Liver (tissue), 9 donors: ENCODE measurements around the gene OR52I1. TPM values are rescaled to one million over a fixed set of nuclear protein-coding genes. Genes with fewer than 3 reads are reported as not detected.

Experiments used
- DNase-seq: peaks from one replicate; pipeline ENCODE4 v3.0.0-alpha.2; 2017; ENCODE audit warnings: low spot score
- H3K27ac ChIP-seq, 2 donors: one replicate each; pipeline ENCODE4 v1.7.0; 2013; ENCODE audit warnings: inconsistent platforms in 2 of 2, low read length in 2 of 2, control low read depth in 1 of 2, low read depth in 1 of 2, mild to moderate bottlenecking in 1 of 2
- H3K27me3 ChIP-seq, 4 donors: one replicate each; pipeline versions ENCODE4 v1.6.1 to v1.7.0; 2013; ENCODE audit warnings: low read length in 3 of 4, inconsistent platforms in 1 of 4, mild to moderate bottlenecking in 1 of 4, moderate library complexity in 1 of 4; ENCODE audit not compliant: control insufficient read depth in 4 of 4, insufficient read depth in 4 of 4
- H3K36me3 ChIP-seq, 4 donors: one replicate each; pipeline versions ENCODE4 v1.6.1 to v1.7.0; 2013; ENCODE audit warnings: low read length in 3 of 4, mild to moderate bottlenecking in 3 of 4, low read depth in 1 of 4, moderate library complexity in 1 of 4; ENCODE audit not compliant: control insufficient read depth in 4 of 4, insufficient read depth in 3 of 4
- H3K4me1 ChIP-seq, 4 donors: one replicate each; pipeline versions ENCODE4 v1.6.1 to v1.7.0; 2013; ENCODE audit warnings: low read length in 3 of 4, mild to moderate bottlenecking in 3 of 4, moderate library complexity in 1 of 4; ENCODE audit not compliant: control insufficient read depth in 4 of 4, insufficient read depth in 4 of 4
- H3K4me3 ChIP-seq, 3 donors: one replicate each; pipeline versions ENCODE4 v1.6.1 to v1.7.0; 2013; ENCODE audit warnings: low read length in 3 of 3, control low read depth in 1 of 3, low read depth in 1 of 3, mild to moderate bottlenecking in 1 of 3
- H3K9ac ChIP-seq, 2 donors: one replicate each; pipeline ENCODE4 v1.7.0; 2013; ENCODE audit warnings: low read length in 2 of 2, mild to moderate bottlenecking in 2 of 2, moderate library complexity in 2 of 2, control low read depth in 1 of 2, low read depth in 1 of 2
- H3K9me3 ChIP-seq, 4 donors: one replicate each; pipeline versions ENCODE4 v1.6.1 to v1.7.0; 2013; ENCODE audit warnings: low read length in 3 of 4; ENCODE audit not compliant: control insufficient read depth in 4 of 4
- CTCF ChIP-seq: fragments of 150-350 bp; IDR thresholded peaks from 2 replicates; pipeline ENCODE4 v1.5.1; 2017; ENCODE audit warnings: improper control_type of control experiment, low read depth, low read length; ENCODE audit not compliant: missing input control
- EGR1 ChIP-seq, 2 donors: IDR thresholded peaks; 2 replicates each; pipeline ENCODE4 v1.6.1; 2016 to 2018; ENCODE audit warnings: antibody characterized with exemption in 2 of 2, low read depth in 2 of 2
- FOXA1 ChIP-seq: IDR thresholded peaks from 2 replicates; pipeline ENCODE4 v1.6.1; 2016; ENCODE audit warnings: antibody characterized with exemption
- FOXA2 ChIP-seq: IDR thresholded peaks from 2 replicates; pipeline ENCODE4 v1.6.1; 2016; ENCODE audit warnings: antibody characterized with exemption
- HNF4A ChIP-seq, 2 donors: conservative IDR thresholded peaks; 2 replicates each; pipeline ENCODE4 v1.6.1; 2016; ENCODE audit warnings: antibody characterized with exemption in 2 of 2, mild to moderate bottlenecking in 2 of 2
- JUND ChIP-seq, 2 donors: IDR thresholded peaks; 2 replicates each; pipeline ENCODE4 v1.6.1; 2016; ENCODE audit warnings: antibody characterized with exemption in 2 of 2
- RAD21 ChIP-seq, 2 donors: IDR thresholded peaks; 2 replicates each; pipeline ENCODE4 v1.6.1; 2016; ENCODE audit warnings: antibody characterized with exemption in 2 of 2, mild to moderate bottlenecking in 2 of 2
- RXRA ChIP-seq, 2 donors: IDR thresholded peaks; 2 replicates each; pipeline ENCODE4 v1.6.1; 2017 to 2018; ENCODE audit warnings: antibody characterized with exemption in 2 of 2, mild to moderate bottlenecking in 1 of 2
- SP1 ChIP-seq: IDR thresholded peaks from 2 replicates; pipeline ENCODE4 v1.6.1; 2018; ENCODE audit warnings: antibody characterized with exemption, mild to moderate bottlenecking
- TAF1 ChIP-seq: conservative IDR thresholded peaks from 2 replicates; pipeline ENCODE4 v1.6.1; 2016; ENCODE audit warnings: antibody characterized with exemption, mild to moderate bottlenecking
- ZBTB33 ChIP-seq: IDR thresholded peaks from 2 replicates; pipeline ENCODE4 v1.6.1; 2016; ENCODE audit warnings: antibody characterized with exemption
- WGBS: extraction: QIAGEN DNeasy Blood & Tissue Kit; methylation state at CpG from one replicate; pipeline ENCODE4 v1.1.7; 2013; 5-methylcytosine and 5-hydroxymethylcytosine counted together
- polyA plus RNA-seq, 2 donors: library from polyadenylated mRNA; stranded (reverse) in 1 of 2; unstranded in 1 of 2; fragments of 200-250 nt in 1 of 2; fragments of >200 nt in 1 of 2; fragmentation: Nextera tagmentation in 1 of 2; extraction: Ambion mirVana in 1 of 2; gene quantifications; one replicate each; pipeline versions ENCODE4 v1.2.1 to v1.2.3, GENCODE V29; 2013 to 2015
- total RNA-seq, 2 donors: library from RNA; depleted of rRNA; stranded (reverse); fragments of >200 nt; gene quantifications; one replicate each; pipeline ENCODE4 v1.2.3, GENCODE V29; 2014
- TF ChIP-seq, protein P1 (sequence below): IDR thresholded peaks from 2 replicates; pipeline ENCODE4 v1.6.1; 2016; ENCODE audit warnings: antibody characterized with exemption, mild to moderate bottlenecking
- TF ChIP-seq, protein P2 (sequence below): IDR thresholded peaks from 2 replicates; pipeline ENCODE4 v1.6.1; 2016; ENCODE audit warnings: antibody characterized with exemption
- donor health status: healthy.
- donor health status: healthy.
- donor health status: healthy.
- donor health status: healthy.
- donor health status: healthy.

Gene OR52I1
- total and polyA plus RNA-seq, 4 donors: not detected

DNA sequence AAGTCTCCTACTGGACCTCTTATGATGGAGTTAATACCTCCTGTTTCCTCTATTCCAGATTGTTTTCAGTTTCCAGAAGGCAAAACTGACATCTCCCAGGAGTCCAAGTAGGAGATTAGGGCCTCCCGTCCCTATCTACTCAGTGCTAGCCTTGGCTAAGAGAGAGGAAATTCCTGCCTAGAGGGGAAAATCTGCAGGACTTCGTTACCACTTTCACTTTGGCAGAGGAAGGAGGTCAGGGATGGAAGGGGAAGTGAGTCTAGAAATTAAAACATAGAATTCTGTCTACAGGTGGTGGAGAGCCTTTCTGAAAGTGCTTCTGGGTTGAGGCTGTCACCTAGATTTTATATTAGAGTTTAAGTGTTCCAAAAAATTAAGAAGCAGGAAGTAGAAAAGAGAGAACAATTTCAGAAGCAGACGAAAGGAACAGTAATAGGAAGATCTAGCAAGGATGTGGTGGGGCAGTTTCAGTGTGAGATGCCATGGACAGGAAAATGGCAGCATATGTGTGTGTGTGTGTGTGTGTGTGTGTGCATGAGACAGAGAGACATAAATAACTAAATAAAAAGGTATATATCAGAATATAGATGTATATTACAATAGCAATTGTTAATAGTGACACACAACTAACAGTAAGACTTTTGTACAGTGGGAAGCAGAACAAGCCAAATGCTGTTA is 16.6 kb downstream of the OR52I1 start:
- no peaks in the 10 kb centered on the region for H3K36me3 ChIP-seq
- H3K4me1 ChIP-seq: peaks cover 0 to 12% (median 4%) of the 10 kb centered on the region in 4 donors
- no peaks in the 10 kb centered on the region for H3K27me3 ChIP-seq
- no peak for DNase-seq
- no peak for TF ChIP-seq FOXA1
- no peak for TF ChIP-seq CTCF
- TF ChIP-seq JUND (IDR thresholded peaks at IDR 0.05): no peak
- TF ChIP-seq SP1: no peak
- no peak for TF ChIP-seq RAD21 (IDR thresholded peaks at IDR 0.05)
- TF ChIP-seq ZBTB33: no peak
- TF ChIP-seq FOXA2: no peak
- TF ChIP-seq, protein P1, sequence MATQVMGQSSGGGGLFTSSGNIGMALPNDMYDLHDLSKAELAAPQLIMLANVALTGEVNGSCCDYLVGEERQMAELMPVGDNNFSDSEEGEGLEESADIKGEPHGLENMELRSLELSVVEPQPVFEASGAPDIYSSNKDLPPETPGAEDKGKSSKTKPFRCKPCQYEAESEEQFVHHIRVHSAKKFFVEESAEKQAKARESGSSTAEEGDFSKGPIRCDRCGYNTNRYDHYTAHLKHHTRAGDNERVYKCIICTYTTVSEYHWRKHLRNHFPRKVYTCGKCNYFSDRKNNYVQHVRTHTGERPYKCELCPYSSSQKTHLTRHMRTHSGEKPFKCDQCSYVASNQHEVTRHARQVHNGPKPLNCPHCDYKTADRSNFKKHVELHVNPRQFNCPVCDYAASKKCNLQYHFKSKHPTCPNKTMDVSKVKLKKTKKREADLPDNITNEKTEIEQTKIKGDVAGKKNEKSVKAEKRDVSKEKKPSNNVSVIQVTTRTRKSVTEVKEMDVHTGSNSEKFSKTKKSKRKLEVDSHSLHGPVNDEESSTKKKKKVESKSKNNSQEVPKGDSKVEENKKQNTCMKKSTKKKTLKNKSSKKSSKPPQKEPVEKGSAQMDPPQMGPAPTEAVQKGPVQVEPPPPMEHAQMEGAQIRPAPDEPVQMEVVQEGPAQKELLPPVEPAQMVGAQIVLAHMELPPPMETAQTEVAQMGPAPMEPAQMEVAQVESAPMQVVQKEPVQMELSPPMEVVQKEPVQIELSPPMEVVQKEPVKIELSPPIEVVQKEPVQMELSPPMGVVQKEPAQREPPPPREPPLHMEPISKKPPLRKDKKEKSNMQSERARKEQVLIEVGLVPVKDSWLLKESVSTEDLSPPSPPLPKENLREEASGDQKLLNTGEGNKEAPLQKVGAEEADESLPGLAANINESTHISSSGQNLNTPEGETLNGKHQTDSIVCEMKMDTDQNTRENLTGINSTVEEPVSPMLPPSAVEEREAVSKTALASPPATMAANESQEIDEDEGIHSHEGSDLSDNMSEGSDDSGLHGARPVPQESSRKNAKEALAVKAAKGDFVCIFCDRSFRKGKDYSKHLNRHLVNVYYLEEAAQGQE: no peak
- TF ChIP-seq HNF4A (conservative IDR thresholded peaks at IDR 0.05): no peak
- no peak for TF ChIP-seq TAF1
- TF ChIP-seq, protein P2, sequence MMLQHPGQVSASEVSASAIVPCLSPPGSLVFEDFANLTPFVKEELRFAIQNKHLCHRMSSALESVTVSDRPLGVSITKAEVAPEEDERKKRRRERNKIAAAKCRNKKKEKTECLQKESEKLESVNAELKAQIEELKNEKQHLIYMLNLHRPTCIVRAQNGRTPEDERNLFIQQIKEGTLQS: no peak
- no peak for TF ChIP-seq EGR1 (IDR thresholded peaks at IDR 0.05; ENCODE audit: low read depth in 2 of 2)
- no peaks in the 10 kb centered on the region for H3K9me3 ChIP-seq
- no peak overlapping the region for H3K4me3 ChIP-seq
- no peak overlapping the region for H3K9ac ChIP-seq
- 55% methylated on average over 3 of the region's 3 CpGs for WGBS
- H3K27ac ChIP-seq: no peak overlapping the region

GRCh38 chr11:4611986-4612385 is 18.1 kb downstream of the OR52I1 start:
- 90% methylated on average over 2 of the region's 2 CpGs for WGBS

More at GRCh38 chr11:4611986-4612385, 18.1 kb downstream of the OR52I1 start:
- no peak for TF ChIP-seq FOXA1
- TF ChIP-seq HNF4A (conservative IDR thresholded peaks at IDR 0.05): no peak
- no peak for TF ChIP-seq FOXA2
- TF ChIP-seq EGR1 (IDR thresholded peaks at IDR 0.05; ENCODE audit: low read depth in 2 of 2): no peak
- TF ChIP-seq, protein P1: no peak
- TF ChIP-seq RAD21 (IDR thresholded peaks at IDR 0.05): no peak
- TF ChIP-seq RXRA (IDR thresholded peaks at IDR 0.05): no peak
- Histone ChIP-seq H3K27me3 (no peaks in the 10 kb centered on the region), H3K4me1 (peaks cover 0 to 9% (median 3%) of the 10 kb centered on the region in 4 donors), H3K4me3 (no peak overlapping the region), H3K9ac (no peak overlapping the region), H3K27ac (no peak overlapping the region), H3K36me3 (no peaks in the 10 kb centered on the region), H3K9me3 (no peaks in the 10 kb centered on the region)
- no peak for DNase-seq
